COLO668 (cell line): ENCODE measurements around the gene ATAT1.
A peak's percentile ranks its signal among the peaks of the same experiment; 100 is the strongest.

Source experiments
- DNase-seq: peaks from one replicate; lab custom pipeline; 2025; ENCODE audit not compliant: unreplicated experiment; lab: John Stamatoyannopoulos, UW

ATAT1 gene

GRCh38 chr6:30683183-30683979, 56.7 kb downstream of the ATAT1 start:
- no peak for DNase-seq

DNA sequence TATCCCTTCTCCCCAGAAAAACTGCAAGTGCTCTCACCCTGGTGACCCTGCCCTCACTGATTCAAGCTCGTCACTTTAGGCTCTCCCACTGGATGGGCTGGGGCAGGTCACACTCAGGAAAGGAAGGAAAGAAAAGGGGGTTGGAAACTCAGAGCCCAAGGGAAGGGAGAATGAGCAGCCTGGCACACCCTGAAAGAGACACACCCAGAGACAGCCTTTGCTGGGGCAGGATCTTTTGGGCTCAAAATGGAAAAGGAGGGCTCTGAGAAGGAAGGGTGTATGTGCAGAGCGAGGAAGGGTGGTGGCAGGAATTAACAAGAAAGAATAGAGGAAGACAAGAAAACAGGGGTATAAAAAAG, 57.3 kb downstream of the ATAT1 start:
- no peak for DNase-seq

GRCh38 chr6:30684386-30685156, 57.9 kb downstream of the ATAT1 start:
- peak; percentile 8 for DNase-seq

DNA sequence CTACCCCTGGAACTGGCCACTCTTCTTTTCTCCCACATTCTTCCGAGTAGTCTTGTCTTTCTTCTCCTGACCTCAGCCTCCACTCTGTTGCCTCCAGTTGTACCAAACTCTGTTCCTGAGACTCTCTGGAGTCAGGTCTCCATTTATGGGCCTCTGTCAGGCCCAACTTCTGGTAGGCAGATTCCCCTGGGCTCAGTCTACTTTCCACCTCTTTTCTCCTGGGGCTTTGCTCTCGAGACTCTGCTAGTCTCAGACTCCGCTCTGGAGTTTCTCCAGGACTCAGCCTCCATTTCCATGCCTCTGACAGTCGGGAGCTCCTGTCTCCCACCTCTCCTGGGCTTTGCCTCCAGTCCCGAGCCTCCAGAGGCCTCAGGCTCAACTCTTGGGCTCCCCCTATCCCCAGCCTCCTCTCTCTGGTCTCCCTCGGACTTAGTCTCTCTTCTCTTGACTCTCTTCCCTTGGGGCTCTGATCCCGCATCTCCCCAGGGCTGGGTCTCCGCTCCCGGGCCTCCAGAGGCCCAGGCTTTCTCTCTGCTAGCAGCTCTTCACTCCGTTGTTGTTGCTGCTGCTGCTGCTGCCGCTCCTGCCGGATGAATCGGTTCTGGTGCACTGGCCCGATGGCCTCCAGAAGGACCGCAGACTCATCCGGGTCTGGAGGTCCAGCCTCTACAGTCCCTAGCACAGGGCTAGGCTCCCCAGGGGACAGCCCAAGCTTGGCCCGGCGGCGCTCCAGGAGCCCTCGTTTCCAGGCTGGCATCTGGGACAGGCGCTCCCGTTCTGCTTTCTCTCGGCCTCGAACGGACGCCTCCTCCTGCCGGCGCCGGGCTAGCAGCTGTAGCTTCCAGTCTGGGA, 58.7 kb downstream of the ATAT1 start:
- no peak for DNase-seq

DNA sequence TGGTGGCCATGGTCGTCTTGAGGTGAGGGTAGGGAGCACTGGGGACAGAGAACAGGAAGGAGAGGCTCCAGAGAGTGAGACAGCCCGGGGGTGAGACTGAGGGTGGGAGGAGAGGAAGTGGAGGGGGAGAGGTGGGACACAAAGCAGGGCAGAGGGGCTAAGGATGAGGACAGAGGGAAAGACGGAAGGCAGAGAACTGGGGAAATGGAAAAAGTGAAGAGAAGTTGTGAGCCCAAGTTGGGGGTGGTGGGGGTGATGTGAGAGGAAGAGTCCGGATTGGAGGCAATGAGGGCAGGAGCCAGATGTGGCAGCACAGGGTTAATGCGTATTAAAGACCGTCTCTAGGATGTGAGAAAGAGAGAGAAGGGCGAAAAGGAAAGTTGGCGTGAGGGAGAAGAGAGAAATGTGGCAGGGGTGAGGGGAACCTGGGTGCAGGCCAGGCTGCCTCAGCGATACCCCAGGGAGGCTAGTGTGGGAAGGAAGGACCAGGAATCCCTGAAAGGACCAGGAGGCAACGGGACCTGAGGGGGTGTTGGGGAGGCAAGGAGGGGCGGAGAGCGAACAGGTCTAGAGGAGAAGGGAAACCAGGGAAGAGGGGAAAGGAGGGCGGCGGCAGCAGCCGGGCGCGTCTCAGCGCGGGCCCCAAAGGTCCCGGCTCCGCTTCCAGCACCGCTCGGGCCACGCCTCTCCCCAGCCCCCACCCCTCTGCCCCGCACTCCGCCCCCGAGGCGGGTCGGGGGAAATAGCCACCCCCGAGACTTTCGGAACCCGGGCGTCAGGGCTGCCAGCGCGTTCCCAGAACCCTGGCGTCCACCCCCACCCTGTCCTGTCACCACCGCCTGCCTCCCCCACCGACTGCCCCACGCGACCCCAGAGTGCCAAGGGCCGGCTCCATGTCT, 59.6 kb downstream of the ATAT1 start, which contains the start of gene PPP1R18:
TSS of gene PPP1R18 (minus strand) at position 637 of the 899 bp plus-strand sequence. CDS start at position 10, 627 bp downstream.
- DNase-seq = peak; percentile 52

- peak; percentile 89 for DNase-seq
These were observed 60.4 kb downstream of the ATAT1 start for GRCh38 chr6:30686908-30687658.

- DNase-seq = peak; percentile 32
These were observed 61.2 kb downstream of the ATAT1 start for GRCh38 chr6:30687659-30688431.

- DNase-seq = peak; percentile 39
These were observed 61.9 kb downstream of the ATAT1 start for GRCh38 chr6:30688569-30688968.

DNA sequence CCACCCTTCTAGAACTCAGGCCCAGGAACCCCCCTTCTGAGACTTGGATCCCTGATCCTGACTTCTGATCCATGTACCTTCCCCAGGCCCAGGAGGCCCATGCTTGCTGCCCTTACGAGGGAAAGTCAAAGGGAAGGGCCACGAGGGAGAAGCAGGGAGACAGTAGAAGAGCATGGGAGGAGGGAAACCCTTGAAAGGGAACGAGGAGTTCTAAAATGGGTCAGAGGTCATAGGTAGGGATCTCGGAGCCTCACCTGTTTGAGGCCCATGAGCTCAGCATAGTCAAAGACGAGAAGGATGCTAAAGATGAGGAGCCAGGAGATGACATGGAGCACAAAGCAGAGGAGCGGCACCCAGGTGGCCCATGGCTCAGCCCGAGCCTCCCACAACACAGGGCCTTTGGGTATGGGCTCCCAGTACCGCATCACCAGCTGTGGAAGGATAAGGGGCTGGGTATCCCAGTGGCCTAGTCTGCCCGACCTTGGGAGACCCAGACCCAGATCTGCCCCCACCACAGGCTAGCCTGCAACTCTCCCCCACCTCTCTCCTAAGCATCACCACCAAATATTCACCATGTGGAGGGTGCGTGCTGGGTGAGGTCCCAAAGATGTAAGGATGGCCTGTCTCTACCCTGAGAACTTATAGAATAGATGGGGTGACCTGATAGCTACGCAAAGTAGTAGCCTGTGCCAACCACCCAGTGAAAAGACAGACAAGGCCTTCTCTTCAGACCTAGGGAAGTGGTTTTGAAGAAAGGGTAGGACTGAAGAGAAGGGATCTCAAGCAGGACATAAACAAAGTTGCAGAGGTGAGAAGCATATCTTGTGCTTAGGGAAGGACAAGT, 62.6 kb downstream of the ATAT1 start:
- no peak for DNase-seq

- no peak for DNase-seq
These were observed 63.3 kb downstream of the ATAT1 start for GRCh38 chr6:30689985-30690384.

GRCh38 chr6:30690403-30691207, 63.9 kb downstream of the ATAT1 start, which contains the start of gene NRM:
Gene NRM, minus strand, starts transcription at chr6:30690984. Its CDS starts 10 bp downstream, at chr6:30690974.
- DNase-seq = peak; percentile 86

DNA sequence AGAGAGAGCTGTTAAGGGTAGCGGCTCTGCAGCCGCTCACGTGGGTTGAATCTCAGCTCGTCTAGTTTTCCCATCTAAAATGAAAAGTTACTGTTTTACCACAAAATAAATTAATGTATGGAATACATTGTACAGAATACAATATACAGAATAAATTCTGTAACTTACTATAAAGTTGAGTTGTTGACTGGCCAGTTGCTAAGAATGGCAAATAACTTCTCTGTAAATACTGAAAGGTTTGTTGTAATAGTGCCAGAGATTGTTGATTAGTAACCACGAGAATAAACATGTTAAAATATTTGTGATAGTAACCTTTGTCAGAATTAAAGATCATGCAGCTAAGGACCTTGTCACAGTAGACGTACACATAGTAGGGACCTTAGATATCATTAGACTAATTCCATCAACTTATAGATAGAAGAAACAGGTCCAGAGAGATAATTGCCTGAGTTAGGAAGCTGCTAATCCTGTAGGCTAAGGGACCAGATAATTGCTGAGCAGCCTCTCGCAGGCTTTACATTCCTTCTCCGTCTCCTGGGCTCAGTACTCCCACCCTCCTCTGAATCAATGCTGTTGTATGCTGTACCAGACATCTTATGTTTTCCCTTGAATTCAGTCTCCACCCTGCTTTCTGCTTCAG, 64.7 kb downstream of the ATAT1 start:
- DNase-seq = no peak
